B cell (primary cell): ENCODE measurements around the gene ATOH1. TPM values are rescaled to one million over a fixed set of nuclear protein-coding genes. Genes with fewer than 3 reads are reported as not detected.

Source experiments
- ATAC-seq: fragments of 200-7000 bp; cut with Tn5 transposase; one replicate; pipeline ENCODE4 v1.10.0; 2021; ENCODE audit warnings: low read depth, mild to moderate bottlenecking, moderate number of reproducible peaks, moderate library complexity
- CTCF ChIA-PET: fragments of 350-600 bp; sonication (Branson Sonifier 250); formaldehyde crosslinking; loops from one replicate; lab custom pipeline; 2021; ENCODE audit warnings: antibody characterized with exemption, inconsistent platforms; lab: Charles Lee
- POLR2A ChIA-PET: fragments of 350-600 bp; sonication (Branson Sonifier 250); formaldehyde crosslinking; loops from one replicate; lab custom pipeline; 2021; ENCODE audit warnings: antibody characterized with exemption; lab: Charles Lee
- DNase-seq: peaks from one replicate; pipeline ENCODE4 v3.0.0; 2013
- H2AFZ ChIP-seq: 2 replicates; pipeline ENCODE4 v1.6.1; 2012; ENCODE audit warnings: mild to moderate bottlenecking, low read depth, low read length; ENCODE audit not compliant: insufficient read depth, poor library complexity, severe bottlenecking
- H3K27ac ChIP-seq, 2 donors: 1 replicate in 1 of 2; 2 replicates in 1 of 2; pipeline ENCODE4 v1.5.1; 2012 to 2013; ENCODE audit warnings: low read length in 2 of 2, mild to moderate bottlenecking in 2 of 2, moderate library complexity in 1 of 2
- H3K27me3 ChIP-seq, 4 experiments: fragments of 200-600 bp in 1 of 4; sonication (generic) in 1 of 4; replicated peaks in 1 of 4; 1 replicate in 2 of 4; 2 replicates in 2 of 4; pipeline versions ENCODE4 v1.6.1 to v1.7.0; 2013 to 2016; ENCODE audit warnings: low read length in 3 of 4, mild to moderate bottlenecking in 2 of 4, mixed read lengths in 1 of 4, moderate library complexity in 1 of 4; ENCODE audit not compliant: insufficient read depth in 4 of 4, control insufficient read depth in 3 of 4; ENCODE audit errors: control extremely low read depth in 1 of 4
- H3K36me3 ChIP-seq, 2 experiments: replicated peaks in 1 of 2; 1 replicate in 1 of 2; 2 replicates in 1 of 2; pipeline versions ENCODE4 v1.6.1 to v1.7.1; 2013; ENCODE audit warnings: low read length in 1 of 2; ENCODE audit not compliant: insufficient read depth in 2 of 2, control insufficient read depth in 1 of 2; ENCODE audit errors: control extremely low read depth in 1 of 2, extremely low read depth in 1 of 2
- H3K4me1 ChIP-seq, 2 donors: fragments of 200-600 bp in 1 of 2; sonication (generic) in 1 of 2; 1 replicate in 1 of 2; 2 replicates in 1 of 2; pipeline versions ENCODE4 v1.5.1 to v1.6.1; 2013 to 2017; ENCODE audit warnings: low read length in 2 of 2; ENCODE audit not compliant: control insufficient read depth in 2 of 2, insufficient read depth in 2 of 2
- H3K4me2 ChIP-seq: replicated peaks from 2 replicates; pipeline ENCODE3; 2012; ENCODE audit warnings: mild to moderate bottlenecking, low read depth, low read length; ENCODE audit not compliant: poor library complexity, severe bottlenecking
- H3K4me3 ChIP-seq, 5 experiments: fragments of 200-600 bp in 1 of 5; sonication (generic) in 1 of 5; 1 replicate in 3 of 5; 2 replicates in 2 of 5; pipeline versions ENCODE4 v1.5.1 to v1.7.0; 2011 to 2016; ENCODE audit warnings: low read length in 4 of 5, mild to moderate bottlenecking in 4 of 5, low read depth in 2 of 5, control low read depth in 1 of 5, moderate library complexity in 1 of 5; ENCODE audit not compliant: insufficient read depth in 1 of 5; ENCODE audit errors: control extremely low read depth in 1 of 5, extremely low read depth in 1 of 5
- H3K79me2 ChIP-seq: fragments of 200-600 bp; sonication (generic); one replicate; pipeline ENCODE4 v1.6.0; 2016; ENCODE audit warnings: low read length; ENCODE audit not compliant: control insufficient read depth, insufficient read depth
- H3K9ac ChIP-seq: fragments of 200-600 bp; sonication (generic); 2 replicates; pipeline ENCODE4 v1.6.1; 2017; ENCODE audit warnings: mild to moderate bottlenecking, low read length, moderate library complexity
- H3K9me3 ChIP-seq, 3 donors: one replicate each; pipeline versions ENCODE4 v1.6.1 to v1.7.1; 2013; ENCODE audit warnings: low read length in 2 of 3; ENCODE audit not compliant: control insufficient read depth in 2 of 3, insufficient read depth in 1 of 3; ENCODE audit errors: control extremely low read depth in 1 of 3
- H4K20me1 ChIP-seq: 2 replicates; pipeline ENCODE4 v1.6.0; 2012; ENCODE audit warnings: mild to moderate bottlenecking, low read length; ENCODE audit not compliant: insufficient read depth, control insufficient read depth, poor library complexity, severe bottlenecking
- H3K27ac Mint-ChIP-seq: one replicate; pipeline ENCODE4 v1.8.0; 2021; ENCODE audit warnings: mixed read lengths
- H3K27me3 Mint-ChIP-seq: one replicate; pipeline ENCODE4 v1.8.0; 2021; ENCODE audit warnings: mixed read lengths
- H3K4me1 Mint-ChIP-seq: one replicate; pipeline ENCODE4 v1.8.0; 2021; ENCODE audit warnings: mixed read lengths
- H3K4me3 Mint-ChIP-seq: one replicate; pipeline ENCODE4 v1.8.0; 2021; ENCODE audit warnings: mixed read lengths
- H3K9me3 Mint-ChIP-seq: one replicate; pipeline ENCODE4 v1.8.0; 2022; ENCODE audit warnings: mixed read lengths; ENCODE audit not compliant: insufficient read depth
- CTCF ChIP-seq: fragments of 200-600 bp; IDR thresholded peaks from one replicate; pipeline ENCODE4 v1.8.0; 2022; ENCODE audit warnings: antibody characterized with exemption, mild to moderate bottlenecking
- EZH2 ChIP-seq: IDR thresholded peaks from 2 replicates; pipeline ENCODE4 v1.6.1; 2012; ENCODE audit warnings: borderline replicate concordance, low read depth, mild to moderate bottlenecking, moderate library complexity, low read length; ENCODE audit not compliant: insufficient read depth, poor library complexity, severe bottlenecking
- WGBS: methylation state at CpG from one replicate; pipeline ENCODE4 v1.1.5; 2013; ENCODE audit warnings: missing lambda C conversion rate; ENCODE audit not compliant: insufficient coverage; 5-methylcytosine and 5-hydroxymethylcytosine counted together
- intact Hi-C: fragments of 100-400 bp; cut with micrococcal nuclease; formaldehyde crosslinking; loops from one replicate; pipeline ENCODE4 v1.10.0; 2022
- polyA plus RNA-seq: library from polyadenylated mRNA; depleted of rRNA; stranded (reverse); fragments of >200 nt; gene quantifications from 2 replicates; pipeline ENCODE4 v1.2.3, GENCODE V29; 2012
- total RNA-seq, 2 donors: library from RNA; stranded (reverse); fragments of 120-200 nt in 1 of 2; gene quantifications; 1 replicate in 1 of 2; 2 replicates in 1 of 2; pipeline versions ENCODE4 v1.2.3 to v1.2.4, GENCODE V29; 2013 to 2022

The ATOH1 gene
- total and polyA plus RNA-seq, 2 donors (not counting 1 experiment from before 2014, with no cell fraction given): not detected

- no peaks in the 10 kb centered on the region for H4K20me1 ChIP-seq
- Mint-ChIP-seq H3K9me3 (no peaks in the 10 kb centered on the region), H3K4me1 (peaks cover 4% of the 10 kb centered on the region), H3K27ac (no peak overlapping the region), H3K4me3 (no peak overlapping the region), H3K27me3 (peaks cover 63% of the 10 kb centered on the region)
- TF ChIP-seq EZH2 (no peak), CTCF (no peak)
- H3K4me1 ChIP-seq: peaks cover 0 to 5% of the 10 kb centered on the region in 2 donors
- no peak overlapping the region for H3K4me2 ChIP-seq
- H3K9ac ChIP-seq: no peak overlapping the region
- no peak overlapping the region for H2AFZ ChIP-seq
- H3K79me2 ChIP-seq: no peaks in the 10 kb centered on the region
- peaks cover 0 to 14% (median 0%) of the 10 kb centered on the region in 3 donors for H3K9me3 ChIP-seq
- DNase-seq (no peak), ATAC-seq (no peak)
- ChIA-PET CTCF (no interaction called here), POLR2A (no interaction called here)
- H3K4me3 ChIP-seq: no peak overlapping the region
- intact Hi-C loops: no loop called here
- H3K27me3 ChIP-seq: peaks cover 0 to 35% (median 27%) of the 10 kb centered on the region in 4 experiments
- H3K27ac ChIP-seq: no peak overlapping the region
- no peaks in the 10 kb centered on the region for H3K36me3 ChIP-seq
- 17% methylated on average over 30 of the region's 42 CpGs for WGBS
Measured at GRCh38 chr4:93834249-93835066, 5.9 kb downstream of the ATOH1 start.

GRCh38 chr4:93835929-93836328 is 7.4 kb downstream of the ATOH1 start:
- no peak overlapping the region for H3K4me2 ChIP-seq
- no CpG with 5 or more reads among the region's 1 CpG for WGBS
- peaks cover 0 to 26% (median 18%) of the 10 kb centered on the region in 4 experiments for H3K27me3 ChIP-seq
- no peaks in the 10 kb centered on the region for H3K4me1 ChIP-seq
- no peak overlapping the region for H2AFZ ChIP-seq
- H3K4me3 ChIP-seq: no peak overlapping the region
- no peak overlapping the region for H3K4me3 Mint-ChIP-seq
- ChIA-PET CTCF (interaction anchor here (0.5 kb wide), 1 partner anchor 919 kb away, joined by 4 read pairs; no protein-coding TSS in a partner anchor), POLR2A (no interaction called here)
- H3K36me3 ChIP-seq: no peaks in the 10 kb centered on the region
- H3K9me3 Mint-ChIP-seq: no peaks in the 10 kb centered on the region
- TF ChIP-seq EZH2 (no peak), CTCF (no peak)
- no peaks in the 10 kb centered on the region for H3K79me2 ChIP-seq
- H4K20me1 ChIP-seq: no peaks in the 10 kb centered on the region
- peaks cover 51% of the 10 kb centered on the region for H3K27me3 Mint-ChIP-seq
- H3K9ac ChIP-seq: no peak overlapping the region
- no peak overlapping the region for H3K27ac ChIP-seq
- ATAC-seq (no peak), DNase-seq (no peak)
- H3K27ac Mint-ChIP-seq: no peak overlapping the region
- intact Hi-C loops: no loop called here
- H3K4me1 Mint-ChIP-seq: no peaks in the 10 kb centered on the region
- H3K9me3 ChIP-seq: peaks cover 0 to 9% (median 0%) of the 10 kb centered on the region in 3 donors
